Renal cortex interstitium (tissue), 11 donors: ENCODE results near the gene TBK1. TPM values are rescaled to one million over a fixed set of nuclear protein-coding genes. Genes with fewer than 3 reads are reported as not detected.

Source experiments
- DNase-seq, 11 donors: peaks; one replicate each; pipeline ENCODE4 v3.0.0-alpha.2; 2013; ENCODE audit warnings: low read depth in 9 of 11, low spot score in 4 of 11; ENCODE audit errors: extremely low read depth in 1 of 11
- polyA plus RNA-seq, 3 donors: library from polyadenylated mRNA; unstranded; fragments of 120-200 nt; gene quantifications; one replicate each; pipeline ENCODE4 v1.2.1, GENCODE V29; 2013; ENCODE audit not compliant: insufficient read length in 3 of 3

The TBK1 gene
- polyA plus RNA-seq, 3 donors = 17.7 to 25.2 (median 20.8) TPM

GRCh38 chr12:64440100-64440499, 11.8 kb upstream of the TBK1 start:
- DNase-seq = no peak

DNA sequence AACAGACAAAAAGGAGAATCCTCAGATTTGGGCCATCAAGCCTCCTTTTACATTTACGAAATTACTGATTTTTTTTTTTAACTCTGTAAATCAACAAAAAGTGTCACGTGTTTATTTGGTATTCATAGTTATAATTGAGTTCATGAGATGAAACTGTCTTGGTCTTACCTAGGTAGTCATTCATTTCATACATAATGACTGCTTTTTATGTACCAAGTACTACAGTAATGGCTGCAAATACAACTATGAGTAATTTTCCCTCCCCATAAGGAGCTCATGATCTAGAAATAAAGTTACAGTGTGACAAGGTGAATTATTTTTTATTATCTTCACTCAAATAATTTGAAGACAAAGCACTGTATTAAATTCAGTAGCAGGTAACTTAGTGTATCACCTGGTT, 6.4 kb upstream of the TBK1 start:
- no peak for DNase-seq

GRCh38 chr12:64446295-64446694, 5.6 kb upstream of the TBK1 start:
- no peak for DNase-seq

DNA sequence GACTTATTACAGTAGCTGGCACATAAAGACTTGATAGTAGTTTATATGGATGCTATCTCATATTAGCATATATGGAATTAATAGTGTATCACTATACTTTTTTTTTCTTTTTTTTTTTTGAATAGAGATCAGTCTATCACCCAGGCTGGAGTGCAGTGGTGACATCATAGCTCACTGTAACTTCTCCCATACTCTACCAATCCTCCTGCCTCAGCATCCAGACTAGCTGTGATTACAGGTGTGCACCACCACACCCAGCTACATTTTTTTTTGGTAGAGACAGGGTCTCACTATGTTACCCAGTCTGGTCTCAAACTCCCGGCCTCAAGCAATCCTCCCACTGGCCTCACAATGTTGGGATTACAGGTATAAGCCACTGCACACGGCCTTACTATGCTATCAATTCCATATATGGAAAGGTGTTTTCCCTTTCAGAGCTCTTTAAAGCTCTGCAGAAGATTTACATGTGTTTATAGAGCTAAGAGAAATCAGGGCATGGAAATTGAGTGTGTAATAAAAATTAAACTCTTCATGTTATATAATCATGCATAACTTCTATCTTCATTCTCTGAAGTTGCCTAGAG, 1.8 kb upstream of the TBK1 start:
- no peak for DNase-seq

DNA sequence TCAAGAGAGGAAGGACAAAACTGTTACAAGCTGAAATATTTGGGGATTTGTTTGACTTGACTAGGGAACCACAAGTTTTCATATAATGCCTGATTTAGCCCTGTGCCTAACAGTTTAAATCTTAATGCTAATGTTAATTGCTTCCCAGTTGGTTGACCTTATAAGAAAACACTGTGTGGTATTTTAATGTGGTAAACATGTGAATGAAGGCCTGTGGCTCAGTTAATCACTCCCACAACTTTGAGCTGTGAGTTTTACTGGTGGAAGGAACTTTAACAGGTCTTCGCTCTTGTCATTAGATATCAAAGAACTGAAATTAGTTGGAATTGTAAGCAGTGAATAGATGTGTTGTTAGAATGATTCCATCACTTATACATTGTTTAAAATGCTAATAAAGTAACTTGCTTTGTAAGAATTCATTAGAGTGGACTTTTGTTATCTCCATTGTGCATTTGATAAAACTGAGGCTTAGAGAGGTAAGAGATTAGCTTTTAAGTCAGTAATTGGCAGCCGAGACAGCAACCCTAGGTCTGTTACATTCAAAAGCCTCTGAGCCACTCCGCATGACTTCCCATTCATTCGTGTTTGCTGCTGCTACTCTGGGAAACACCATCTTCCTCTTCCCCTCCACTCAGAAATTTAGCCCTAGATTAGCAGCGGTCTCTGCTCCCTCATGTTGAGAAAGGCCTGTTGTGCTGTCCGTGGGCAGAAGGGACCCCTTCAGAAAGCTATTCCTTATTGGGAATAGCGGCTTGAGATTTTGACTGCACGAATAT, 1.0 kb upstream of the TBK1 start:
- peak in 1 of 11 donors; percentile 7 for DNase-seq

DNA sequence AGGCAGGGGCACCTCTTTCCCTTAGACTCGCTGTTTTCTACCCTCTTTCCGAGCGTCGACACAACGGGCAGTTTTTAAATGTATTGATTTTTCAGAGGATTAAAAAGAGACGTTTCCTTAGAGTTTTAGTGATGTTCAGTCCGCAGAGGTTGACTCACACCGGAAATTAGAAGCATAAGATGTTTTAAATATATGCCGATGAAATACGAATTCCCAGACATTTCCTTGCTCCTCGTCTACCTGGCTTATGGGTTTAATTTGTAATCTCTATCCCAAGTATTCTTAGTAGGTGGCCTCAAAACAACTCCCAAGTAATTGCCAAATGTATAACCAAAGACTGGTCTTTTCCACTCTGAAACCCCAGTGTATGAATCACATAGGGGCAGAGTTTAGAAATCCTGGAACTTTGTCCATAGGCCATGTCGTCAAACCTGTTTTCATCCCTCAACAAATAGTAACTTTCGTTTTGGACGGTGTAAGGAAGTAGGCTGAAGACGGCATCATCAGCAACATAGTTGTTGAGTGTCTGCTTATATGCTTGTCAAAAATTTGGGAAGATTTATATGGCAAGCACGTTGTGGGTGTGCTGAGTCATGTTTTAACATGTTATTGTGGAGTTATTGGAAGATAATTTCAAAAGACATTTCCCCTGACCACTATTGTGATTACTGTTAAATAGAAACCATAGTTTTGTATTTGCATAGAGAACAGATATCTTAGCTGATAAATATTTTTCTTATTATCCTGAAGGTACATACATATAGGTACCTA, 824 bp downstream of the TBK1 start:
- DNase-seq = peak in 8 of 11 donors; percentile 10 to 33 (median 19)

DNA sequence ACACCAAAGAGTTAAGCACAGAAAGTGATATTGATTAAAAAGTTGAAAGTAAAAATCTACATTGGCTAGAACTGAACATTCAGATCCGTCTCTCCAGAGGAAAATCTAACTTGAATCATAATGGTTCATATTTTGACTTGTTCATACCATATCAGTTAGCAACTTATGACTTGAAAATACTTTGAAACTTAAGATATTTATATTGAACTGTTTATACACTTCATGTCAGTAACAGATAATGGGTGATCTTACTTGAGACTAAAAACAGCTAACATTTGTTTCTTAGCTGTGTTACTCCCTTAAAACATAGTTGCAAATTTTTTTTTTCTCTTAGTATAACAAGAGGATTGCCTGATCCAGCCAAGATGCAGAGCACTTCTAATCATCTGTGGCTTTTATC, 3.6 kb downstream of the TBK1 start:
- DNase-seq = no peak

- DNase-seq = no peak
These were observed 4.2 kb downstream of the TBK1 start for GRCh38 chr12:64456119-64456518.

- DNase-seq = no peak
These were observed 5.1 kb downstream of the TBK1 start for GRCh38 chr12:64457032-64457431.

GRCh38 chr12:64457466-64457865, 5.5 kb downstream of the TBK1 start:
- no peak for DNase-seq

- no peak for DNase-seq
These were observed 6.0 kb downstream of the TBK1 start for GRCh38 chr12:64457923-64458322.

GRCh38 chr12:64459394-64459891, 7.5 kb downstream of the TBK1 start:
- DNase-seq = no peak

DNA sequence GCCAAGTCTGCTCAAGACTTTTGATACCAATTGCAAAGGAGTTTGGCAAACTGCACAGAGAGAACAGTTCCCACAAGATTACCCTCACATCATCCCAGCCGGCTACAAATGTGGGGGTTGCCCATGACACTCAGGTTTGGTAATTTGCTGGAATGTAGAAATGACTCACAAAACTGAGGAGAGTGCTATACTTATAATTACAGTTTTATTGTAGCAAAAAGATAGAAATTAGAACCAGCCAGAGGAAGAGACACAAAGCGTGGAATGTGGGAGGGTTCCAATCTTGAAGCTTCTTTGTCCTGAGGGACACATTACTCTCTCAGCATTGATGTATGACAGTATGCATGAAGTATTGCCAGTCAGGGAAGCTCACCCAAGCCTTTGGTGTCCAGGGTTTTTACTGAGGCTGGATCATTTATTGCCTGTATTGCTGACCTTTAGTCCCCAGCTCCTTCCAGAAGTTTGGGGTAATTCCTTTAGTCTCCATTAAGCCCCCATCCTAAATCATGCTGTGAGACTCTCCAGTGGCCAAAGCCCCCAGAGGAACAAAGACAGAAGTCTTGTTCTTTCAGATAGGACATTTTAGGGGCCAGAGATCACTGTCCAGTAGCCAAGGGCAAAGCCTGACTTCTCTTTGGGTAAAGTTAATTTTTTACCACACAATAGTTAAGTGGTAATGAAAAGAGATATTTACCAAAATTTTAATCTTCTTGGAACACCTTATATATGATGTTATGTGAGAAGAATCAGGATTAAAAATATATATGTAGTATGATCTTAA, 9.9 kb downstream of the TBK1 start:
- DNase-seq = no peak

DNA sequence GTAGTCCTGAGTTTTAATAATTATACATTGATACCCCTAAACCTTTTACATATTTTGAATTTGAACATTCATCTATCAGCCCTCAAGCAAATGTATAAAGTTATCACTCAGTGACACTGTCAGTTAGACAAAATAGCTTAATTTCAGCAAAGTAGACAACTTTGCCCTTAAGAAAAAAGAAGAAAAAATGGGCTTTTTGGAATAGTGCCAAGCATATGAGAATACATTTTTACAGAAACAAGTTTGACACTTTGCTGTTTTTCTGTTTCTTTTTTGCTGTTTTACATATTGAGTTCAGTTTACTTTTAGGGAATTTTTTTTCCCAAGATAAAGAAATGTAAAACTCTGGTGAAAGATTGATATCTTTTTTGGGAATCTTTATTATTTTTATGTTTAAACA, 14.3 kb downstream of the TBK1 start:
- no peak for DNase-seq

DNA sequence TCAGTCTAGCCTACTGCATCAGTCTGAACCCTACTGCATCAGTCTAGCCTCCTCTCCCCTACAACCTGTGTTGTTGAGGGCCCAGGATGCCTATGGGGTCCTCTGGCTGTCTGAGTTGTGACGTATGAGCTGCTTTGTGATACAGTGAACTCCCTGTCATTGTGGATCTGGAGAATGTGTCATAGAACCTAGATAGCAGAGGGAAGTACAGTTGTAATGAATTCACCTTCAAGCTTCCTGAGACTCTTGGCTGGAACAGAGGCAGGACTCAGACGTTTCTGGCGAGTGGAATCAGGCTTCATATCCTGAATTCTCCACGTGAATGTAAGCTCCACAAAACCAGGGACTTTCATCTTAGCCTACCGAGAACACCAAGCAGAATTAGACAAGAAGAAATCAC, 17.0 kb downstream of the TBK1 start:
- DNase-seq = no peak

DNA sequence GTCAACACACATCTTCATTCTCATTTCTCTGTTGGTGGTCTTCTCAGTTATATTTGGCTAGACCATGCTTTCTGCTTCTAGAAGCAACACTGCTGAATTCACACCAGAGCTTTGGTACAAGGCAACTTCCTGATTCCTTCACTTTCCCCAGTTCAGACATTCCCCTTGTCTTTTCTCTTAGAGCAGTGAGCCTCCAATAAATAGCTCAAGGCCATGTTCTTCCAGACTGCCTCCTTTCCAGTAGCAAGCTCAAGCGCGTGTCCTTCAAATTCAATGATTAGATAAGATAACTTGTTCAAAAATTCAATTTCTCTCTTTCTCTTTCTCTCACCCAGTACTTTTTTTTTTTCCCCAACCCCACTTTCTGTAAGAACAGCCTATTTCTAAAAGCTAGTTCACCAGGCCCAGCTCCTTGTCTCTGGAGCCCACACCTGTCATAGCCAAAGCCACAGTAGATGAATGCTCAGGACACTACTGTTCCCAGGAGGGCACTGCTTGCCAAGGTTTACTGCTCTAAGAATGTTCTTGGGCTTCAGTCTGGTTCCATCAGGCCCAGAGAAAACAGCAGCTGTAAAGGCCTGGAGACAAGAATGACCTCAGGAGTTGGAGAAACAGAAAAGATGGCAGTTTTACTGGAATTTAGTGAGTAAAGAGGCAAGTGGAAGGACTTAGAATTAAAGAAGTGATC, 17.7 kb downstream of the TBK1 start:
- no peak for DNase-seq

GRCh38 chr12:64470495-64470894, 18.6 kb downstream of the TBK1 start:
- no peak for DNase-seq

GRCh38 chr12:64473176-64473575, 21.3 kb downstream of the TBK1 start:
- no peak for DNase-seq

DNA sequence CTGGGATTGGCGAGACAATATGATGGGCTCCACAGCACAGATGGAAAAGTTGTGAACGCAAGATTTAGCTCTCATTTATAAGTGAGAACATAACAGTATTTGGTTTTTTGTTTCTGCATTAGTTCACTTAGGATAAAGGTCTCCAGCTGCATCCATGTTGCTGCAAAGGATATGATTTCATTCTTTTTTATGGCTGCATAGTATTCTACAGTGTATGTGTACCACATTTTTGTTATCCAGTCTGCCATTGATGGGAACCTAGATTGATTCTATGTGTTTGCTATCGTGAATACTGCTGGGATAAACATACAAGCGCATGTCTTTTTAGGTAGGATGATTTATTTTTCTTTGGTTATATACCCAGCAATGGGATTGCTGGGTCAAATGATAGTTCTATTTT, 23.6 kb downstream of the TBK1 start:
- DNase-seq = no peak
